Endothelial cell (in vitro differentiated cells): Measurements from ENCODE around the gene FGFR4. TPM values are rescaled to one million over a fixed set of nuclear protein-coding genes. Genes with fewer than 3 reads are reported as not detected.

ENCODE experiments used
- DNase-seq: peaks from one replicate; pipeline ENCODE4 v3.0.0; 2021; ENCODE audit warnings: low spot score
- H3K27ac Mint-ChIP-seq: one replicate; pipeline ENCODE4 v1.8.0; 2021; ENCODE audit warnings: mixed read lengths, inconsistent platforms; ENCODE audit not compliant: unreplicated experiment
- H3K27me3 Mint-ChIP-seq: one replicate; pipeline ENCODE4 v1.8.0; 2021; ENCODE audit warnings: mild to moderate bottlenecking, moderate library complexity, mixed read lengths, inconsistent platforms; ENCODE audit not compliant: unreplicated experiment
- H3K36me3 Mint-ChIP-seq: one replicate; pipeline ENCODE4 v1.8.0; 2021; ENCODE audit warnings: mild to moderate bottlenecking, low read depth, mixed read lengths, inconsistent platforms; ENCODE audit not compliant: unreplicated experiment
- H3K4me1 Mint-ChIP-seq: one replicate; pipeline ENCODE4 v1.8.0; 2021; ENCODE audit warnings: mild to moderate bottlenecking, mixed read lengths, inconsistent platforms; ENCODE audit not compliant: unreplicated experiment
- H3K4me3 Mint-ChIP-seq: one replicate; pipeline ENCODE4 v1.8.0; 2021; ENCODE audit warnings: mild to moderate bottlenecking, mixed read lengths, inconsistent platforms; ENCODE audit not compliant: unreplicated experiment
- H3K9me3 Mint-ChIP-seq: one replicate; pipeline ENCODE4 v1.8.0; 2021; ENCODE audit warnings: mixed read lengths, inconsistent platforms; ENCODE audit not compliant: unreplicated experiment
- total RNA-seq: library from RNA; stranded (reverse); fragmentation: NEBNext Ultra II Directional; extraction: Animal tissue kit (Norgen Biotek cat#: 25700); gene quantifications from one replicate; pipeline ENCODE4 v1.2.1, GENCODE V29; 2021; ENCODE audit not compliant: unreplicated experiment
- TF ChIP-seq, protein P1 (sequence below): fragments of 200-600 bp; sonication (generic); IDR thresholded peaks from one replicate; pipeline ENCODE4 v1.5.0; 2021; ENCODE audit warnings: antibody characterized with exemption; ENCODE audit not compliant: unreplicated experiment

FGFR4 gene
- total RNA-seq, 1 donor from 2014 or later = 11.0 TPM

DNA sequence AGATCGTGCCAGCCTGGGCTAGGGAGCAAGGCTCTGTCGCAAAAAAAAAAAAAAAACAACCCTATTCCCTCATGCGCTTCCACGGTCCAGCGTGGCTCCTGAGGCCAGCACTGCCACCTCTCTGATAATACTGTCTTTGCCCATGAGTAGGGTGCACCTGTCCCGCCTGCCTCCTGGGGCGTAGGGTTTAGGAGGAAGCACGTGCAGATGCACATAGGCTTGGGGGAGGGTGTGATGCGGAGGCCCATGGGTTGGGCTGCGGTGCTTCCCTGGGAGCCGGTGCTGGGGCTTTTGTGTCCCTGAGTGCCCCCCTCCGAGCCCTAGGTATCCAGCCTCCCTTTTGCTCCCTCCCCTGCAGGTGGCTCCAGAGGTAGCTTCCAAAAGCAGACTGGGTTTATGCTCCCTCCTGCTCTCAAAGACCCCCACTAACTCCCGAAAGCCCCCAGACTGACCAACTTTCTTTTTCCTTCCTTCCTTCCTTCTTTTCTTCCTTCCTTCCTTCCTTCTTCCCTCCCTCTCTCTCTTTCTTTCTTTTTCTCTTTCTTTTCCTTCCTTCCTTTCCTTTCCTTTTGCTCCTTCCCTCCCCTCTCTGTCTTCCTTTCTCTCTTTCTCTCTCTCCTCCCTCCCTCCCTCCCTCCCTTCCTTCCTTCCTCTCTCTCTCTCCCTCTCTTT lies 12.8 kb downstream of the FGFR4 start:
- no peaks in the 10 kb centered on the region for H3K36me3 Mint-ChIP-seq
- no peak overlapping the region for H3K4me3 Mint-ChIP-seq
- TF ChIP-seq, protein P1, sequence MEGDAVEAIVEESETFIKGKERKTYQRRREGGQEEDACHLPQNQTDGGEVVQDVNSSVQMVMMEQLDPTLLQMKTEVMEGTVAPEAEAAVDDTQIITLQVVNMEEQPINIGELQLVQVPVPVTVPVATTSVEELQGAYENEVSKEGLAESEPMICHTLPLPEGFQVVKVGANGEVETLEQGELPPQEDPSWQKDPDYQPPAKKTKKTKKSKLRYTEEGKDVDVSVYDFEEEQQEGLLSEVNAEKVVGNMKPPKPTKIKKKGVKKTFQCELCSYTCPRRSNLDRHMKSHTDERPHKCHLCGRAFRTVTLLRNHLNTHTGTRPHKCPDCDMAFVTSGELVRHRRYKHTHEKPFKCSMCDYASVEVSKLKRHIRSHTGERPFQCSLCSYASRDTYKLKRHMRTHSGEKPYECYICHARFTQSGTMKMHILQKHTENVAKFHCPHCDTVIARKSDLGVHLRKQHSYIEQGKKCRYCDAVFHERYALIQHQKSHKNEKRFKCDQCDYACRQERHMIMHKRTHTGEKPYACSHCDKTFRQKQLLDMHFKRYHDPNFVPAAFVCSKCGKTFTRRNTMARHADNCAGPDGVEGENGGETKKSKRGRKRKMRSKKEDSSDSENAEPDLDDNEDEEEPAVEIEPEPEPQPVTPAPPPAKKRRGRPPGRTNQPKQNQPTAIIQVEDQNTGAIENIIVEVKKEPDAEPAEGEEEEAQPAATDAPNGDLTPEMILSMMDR = no peak
- H3K27ac Mint-ChIP-seq = no peak overlapping the region
- no peaks in the 10 kb centered on the region for H3K9me3 Mint-ChIP-seq
- no peak for DNase-seq
- peaks cover 1% of the 10 kb centered on the region for H3K27me3 Mint-ChIP-seq
- H3K4me1 Mint-ChIP-seq = peaks cover 13% of the 10 kb centered on the region

DNA sequence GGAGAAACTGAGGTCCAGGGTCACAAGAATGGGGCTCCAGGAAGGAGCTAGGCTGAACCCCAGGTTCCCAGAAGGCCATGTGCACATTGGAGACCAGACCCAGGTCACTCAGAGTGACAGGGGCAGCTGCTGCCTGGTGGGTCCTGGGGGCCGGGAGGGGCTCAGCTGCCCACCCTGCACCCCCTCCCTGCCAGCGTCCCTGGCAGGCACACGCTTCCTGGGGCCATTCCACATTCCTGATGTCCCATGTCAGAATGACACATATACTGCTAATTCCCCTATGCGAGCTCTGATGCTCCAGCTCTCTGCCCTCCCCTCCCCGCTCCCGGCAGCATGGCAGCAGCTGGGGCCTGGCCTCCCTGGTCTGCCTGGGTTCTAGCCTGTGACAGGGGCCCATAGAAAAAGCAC lies 14.0 kb downstream of the FGFR4 start:
- no peak for DNase-seq
- TF ChIP-seq, protein P1 = no peak
- Mint-ChIP-seq H3K4me3 (no peak overlapping the region), H3K9me3 (no peaks in the 10 kb centered on the region), H3K27me3 (no peaks in the 10 kb centered on the region), H3K36me3 (no peaks in the 10 kb centered on the region), H3K4me1 (peaks cover 2% of the 10 kb centered on the region), H3K27ac (no peak overlapping the region)

DNA sequence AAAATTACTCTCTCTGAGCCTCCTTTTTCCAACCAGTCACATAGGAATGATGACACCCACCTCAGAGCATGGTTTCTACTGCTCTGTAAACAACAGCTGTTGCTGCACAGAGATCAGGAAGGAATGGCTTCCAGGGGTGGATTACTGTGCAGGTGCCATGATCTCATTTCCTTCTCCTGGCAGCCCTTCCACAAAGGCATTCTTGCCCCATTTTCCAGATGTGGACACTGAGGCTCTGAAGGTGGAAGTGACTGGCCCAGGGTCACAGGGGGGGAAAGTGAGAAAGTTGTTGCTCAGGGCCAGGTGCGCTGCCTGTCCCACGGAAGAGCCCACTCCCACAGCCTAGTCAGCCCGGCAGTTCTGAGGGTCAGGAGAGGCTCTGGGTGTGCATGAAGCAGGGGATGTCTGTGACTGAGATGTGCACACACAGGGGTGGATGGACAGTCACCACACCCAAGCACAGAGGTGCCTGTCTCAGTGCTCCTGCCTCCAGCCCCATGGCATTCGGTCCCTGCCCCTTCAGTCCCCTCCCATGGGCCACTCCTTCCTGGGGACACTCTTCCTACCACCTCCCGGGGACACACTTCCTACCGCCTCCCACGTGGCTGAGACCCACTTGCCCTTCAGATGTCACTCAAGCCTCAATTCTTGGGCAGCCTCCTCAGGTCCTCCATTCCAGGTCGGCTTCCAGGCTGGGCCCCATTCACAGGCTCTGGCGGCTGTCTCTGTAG lies 17.0 kb downstream of the FGFR4 start:
- H3K4me1 Mint-ChIP-seq = no peaks in the 10 kb centered on the region
- DNase-seq = no peak
- H3K9me3 Mint-ChIP-seq = no peaks in the 10 kb centered on the region
- peaks cover 6% of the 10 kb centered on the region for H3K27me3 Mint-ChIP-seq
- no peak overlapping the region for H3K4me3 Mint-ChIP-seq
- no peak overlapping the region for H3K27ac Mint-ChIP-seq
- peaks cover 5% of the 10 kb centered on the region for H3K36me3 Mint-ChIP-seq
- TF ChIP-seq, protein P1 = no peak

DNA sequence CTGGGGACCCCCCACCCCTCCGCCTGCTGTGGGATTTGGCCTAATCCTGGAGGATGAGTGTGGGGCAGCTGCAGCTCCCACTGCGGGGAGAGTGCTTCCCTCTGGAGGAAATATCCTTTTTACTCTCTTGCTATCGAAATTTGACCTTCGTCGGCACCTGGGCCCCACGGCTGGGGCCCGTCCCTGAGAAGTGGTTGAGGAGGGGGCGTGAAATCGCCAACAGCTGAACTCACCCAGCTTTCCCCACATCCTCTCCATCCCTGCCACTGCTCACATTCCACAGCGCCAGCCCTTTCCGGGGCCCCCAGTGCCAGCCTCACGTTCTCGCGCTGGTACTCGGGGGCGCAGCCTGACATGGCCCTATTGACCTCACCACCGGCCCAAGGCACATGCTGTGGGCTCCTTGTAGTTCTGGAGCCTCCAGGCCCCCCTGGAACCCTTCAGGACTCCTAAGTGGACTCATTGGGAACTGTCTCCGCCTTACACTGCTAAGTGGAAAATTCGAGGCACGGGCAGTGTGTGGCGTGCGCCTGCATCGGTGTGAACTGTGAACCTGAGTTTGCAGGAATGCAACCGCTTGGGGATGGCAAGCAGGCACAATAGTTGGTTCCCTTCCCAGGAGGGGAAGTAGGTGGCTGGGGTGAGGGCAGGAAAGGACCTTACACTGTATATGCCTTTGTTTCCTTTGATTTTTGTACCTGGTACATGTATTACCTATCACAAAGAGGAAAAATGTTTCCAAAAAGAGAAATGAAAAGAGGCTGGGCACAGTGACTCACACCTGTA lies 19.2 kb downstream of the FGFR4 start:
- no peaks in the 10 kb centered on the region for H3K4me1 Mint-ChIP-seq
- H3K36me3 Mint-ChIP-seq = peaks cover 5% of the 10 kb centered on the region
- no peaks in the 10 kb centered on the region for H3K9me3 Mint-ChIP-seq
- no peak for DNase-seq
- TF ChIP-seq, protein P1 = no peak
- H3K27ac Mint-ChIP-seq = no peak overlapping the region
- H3K4me3 Mint-ChIP-seq = no peak overlapping the region
- peaks cover 6% of the 10 kb centered on the region for H3K27me3 Mint-ChIP-seq
